Right lobe of liver (tissue), 6 donors: ENCODE data around the gene ATAD3A. TPM values are rescaled to one million over a fixed set of nuclear protein-coding genes. Genes with fewer than 3 reads are reported as not detected.
"Not testable (repeated sequence)": the region's sequence is repeated elsewhere in the genome, so short reads cannot be mapped to it uniquely, and the experiment has no call there.

Experiments used
- ATAC-seq, 4 donors: fragments of 200-7000 bp; cut with Tn5 transposase; one replicate each; pipeline ENCODE4 v1.9.1; 2020; ENCODE audit warnings: mild to moderate bottlenecking in 4 of 4, moderate library complexity in 4 of 4
- DNase-seq, 3 donors: peaks; one replicate each; pipeline ENCODE4 v3.0.0-alpha.2; 2020
- H3K27ac ChIP-seq, 3 donors: fragments of 200-600 bp; one replicate each; pipeline ENCODE4 v1.8.0; 2022
- H3K27me3 ChIP-seq, 2 donors: fragments of 200-600 bp; one replicate each; pipeline ENCODE4 v1.8.0; 2022
- H3K36me3 ChIP-seq, 4 donors: fragments of 200-600 bp; sonication (generic) in 1 of 4; one replicate each; pipeline versions ENCODE4 v1.5.1 to v1.8.0; 2017 to 2022; ENCODE audit warnings: control low read depth in 1 of 4
- H3K4me1 ChIP-seq, 4 donors: fragments of 200-600 bp; sonication (generic) in 1 of 4; one replicate each; pipeline versions ENCODE4 v1.5.1 to v1.8.0; 2017 to 2022; ENCODE audit warnings: control low read depth in 1 of 4
- H3K4me3 ChIP-seq, 3 donors: fragments of 200-600 bp; one replicate each; pipeline ENCODE4 v1.8.0; 2022
- H3K9me3 ChIP-seq, 4 donors: fragments of 200-600 bp; sonication (generic) in 1 of 4; one replicate each; pipeline versions ENCODE4 v1.5.1 to v1.8.0; 2017 to 2022; ENCODE audit warnings: control low read depth in 1 of 4
- CTCF ChIP-seq, 4 donors: fragments of 200-600 bp in 3 of 4; fragments of 450-650 bp in 1 of 4; IDR thresholded peaks; one replicate each; pipeline versions ENCODE4 v1.5.1 to v1.8.0; 2016 to 2022; ENCODE audit warnings: antibody characterized with exemption in 4 of 4, mild to moderate bottlenecking in 2 of 4
- POLR2A ChIP-seq: fragments of 450-650 bp; IDR thresholded peaks from one replicate; pipeline ENCODE4 v1.6.1; 2017; ENCODE audit warnings: antibody characterized with exemption, mild to moderate bottlenecking
- WGBS: methylation state at CpG from one replicate; pipeline ENCODE4 v1.1.6; 2018; ENCODE audit warnings: low coverage, low lambda C conversion rate; ENCODE audit not compliant: insufficient coverage; ENCODE audit errors: missing lambda C conversion rate; 5-methylcytosine and 5-hydroxymethylcytosine counted together
- intact Hi-C, 2 donors: fragments of 100-400 bp; cut with DNase I; formaldehyde crosslinking; loops; one replicate each; pipeline versions ENCODE4 v1.11.2 to v1.14.1; 2022
- long read RNA-seq: library from polyadenylated mRNA; unstranded; transcript quantifications from one replicate; pipeline ENCODE4 v2.0.0, GENCODE V29; 2019
- total RNA-seq, 6 experiments: library from RNA; depleted of rRNA in 2 of 6; stranded (reverse); fragments of >200 nt in 2 of 6; fragmentation: NEBNext Ultra II Directional in 3 of 6; extraction: Animal tissue kit (Norgen Biotek cat#: 25700) in 3 of 6; gene quantifications; one replicate each; pipeline versions ENCODE4 v1.1.0 to v1.2.4, GENCODE V29; 2016 to 2023
- donor health status: DM: no; HTN: yes; CAD: no.
- donor health status: DM: no; HTN: no; CAD: no.
- donor health status: DM: no; HTN: no; CAD: no.
- donor health status: DM: no; HTN: yes; CAD: no.
- donor health status: DM: no; HTN: yes; CAD: no.

ATAD3A gene
- total RNA-seq: 10 to 100 TPM; 10.8 to 31.7 (median 13.1) TPM
- long read RNA-seq, partial matches to known transcripts: 2 of 3 reads
- long read RNA-seq, other reads (novel, unspliced or antisense): 0 of 3 reads

GRCh38 chr1:1511533-1512285 is at the start of gene ATAD3A:
TSS of gene ATAD3A (plus strand) at chr1:1512162. CDS start at chr1:1512269, 107 bp downstream.
- ATAC-seq: peak; percentile 92 to 97 (median 96)
- intact Hi-C loops: no loop called here
- TF ChIP-seq CTCF (IDR thresholded peaks at IDR 0.05) (no peak), POLR2A (peak; percentile 49)
- DNase-seq: peak; percentile 99
- Histone ChIP-seq H3K4me1 (peaks cover 0 to 7% (median 2%) of the 10 kb centered on the region in 4 donors), H3K9me3 (no peaks in the 10 kb centered on the region), H3K36me3 (peaks cover 0 to 2% (median 0%) of the 10 kb centered on the region in 4 donors), H3K27ac (peak within 1 kb of the TSS; percentile 64 to 85 (median 83)), H3K27me3 (no peaks in the 10 kb centered on the region), H3K4me3 (peak within 1 kb of the TSS; percentile 78 to 96 (median 82))
- WGBS: 0% methylated on average over 1 of the region's 99 CpGs

GRCh38 chr1:1462318-1462966 is 49.5 kb upstream of the ATAD3A start:
- no peaks in the 10 kb centered on the region for H3K27me3 ChIP-seq
- intact Hi-C loops: no loop called here
- no peak overlapping the region for H3K27ac ChIP-seq
- H3K4me3 ChIP-seq: no peak overlapping the region
- no peak for DNase-seq
- H3K4me1 ChIP-seq: no peaks in the 10 kb centered on the region
- WGBS: 80% methylated on average over 4 of the region's 26 CpGs
- H3K36me3 ChIP-seq: no peaks in the 10 kb centered on the region
- no peaks in the 10 kb centered on the region for H3K9me3 ChIP-seq
- no peak for TF ChIP-seq POLR2A
- TF ChIP-seq CTCF (IDR thresholded peaks at IDR 0.05): no peak
- ATAC-seq: peak in 3 of 4 donors; percentile 30 to 32 (median 31)

DNA sequence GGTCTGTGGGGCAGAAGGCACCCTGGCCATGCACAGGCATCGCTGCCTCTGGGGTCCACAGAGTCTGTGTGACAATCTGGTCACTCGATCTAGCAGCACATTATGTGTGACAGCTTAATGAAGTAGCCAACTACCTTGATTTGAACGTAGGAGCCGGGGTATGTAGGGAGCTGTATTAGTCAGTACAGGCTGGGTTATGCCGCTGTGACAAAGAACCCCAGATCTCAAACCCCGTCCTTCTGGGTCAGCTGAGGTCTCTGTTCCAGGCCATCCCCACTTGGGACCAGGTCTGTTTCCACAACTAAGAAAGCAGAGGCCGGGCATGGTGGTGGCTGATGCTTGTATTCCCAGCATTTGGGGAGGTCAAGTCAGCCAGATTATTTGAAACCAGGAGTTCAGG is 48.6 kb upstream of the ATAD3A start:
- Histone ChIP-seq H3K4me1 (no peaks in the 10 kb centered on the region), H3K36me3 (no peaks in the 10 kb centered on the region), H3K27ac (no peak overlapping the region), H3K27me3 (no peaks in the 10 kb centered on the region), H3K9me3 (no peaks in the 10 kb centered on the region), H3K4me3 (no peak overlapping the region)
- TF ChIP-seq CTCF (IDR thresholded peaks at IDR 0.05) (no peak), POLR2A (no peak)
- intact Hi-C loops: no loop called here
- DNase-seq (no peak), ATAC-seq (no peak)
- WGBS: 84% methylated on average over 6 of the region's 7 CpGs

GRCh38 chr1:1468196-1468985 is 43.6 kb upstream of the ATAD3A start:
- DNase-seq, H3K27me3 ChIP-seq, intact Hi-C loops, ATAC-seq, H3K4me3 ChIP-seq, H3K9me3 ChIP-seq, H3K27ac ChIP-seq, H3K36me3 ChIP-seq: not testable (repeated sequence)
- WGBS: no CpG with 5 or more reads among the region's 44 CpGs
- H3K4me1 ChIP-seq: peaks cover 0 to 11% (median 0%) of the 10 kb centered on the region in 4 donors
